Body of pancreas (tissue), 4 donors: ENCODE data around the gene NFIA. TPM values are rescaled to one million over a fixed set of nuclear protein-coding genes. Genes with fewer than 3 reads are reported as not detected.

Source experiments
- ATAC-seq: fragments of 150-250 bp; one replicate; pipeline ENCODE4 v1.9.1; 2016
- DNase-seq, 4 donors: peaks; one replicate each; pipeline ENCODE4 v3.0.0-alpha.2; 2019
- H3K27ac ChIP-seq, 4 donors: fragments of 200-600 bp; sonication (generic); 1 replicate in 3 of 4; 2 replicates in 1 of 4; pipeline versions ENCODE4 v1.5.1 to v1.6.1; 2016 to 2019; ENCODE audit warnings: mild to moderate bottlenecking in 1 of 4, mixed read lengths in 1 of 4, moderate library complexity in 1 of 4
- H3K27me3 ChIP-seq, 2 donors: fragments of 200-600 bp; sonication (generic); one replicate each; pipeline ENCODE4 v1.6.0; 2016; ENCODE audit warnings: mild to moderate bottlenecking in 1 of 2
- H3K36me3 ChIP-seq, 2 donors: fragments of 200-600 bp; sonication (generic); replicated peaks in 1 of 2; 2 replicates each; pipeline ENCODE4 v1.5.1; 2016; ENCODE audit warnings: low read depth in 2 of 2; ENCODE audit not compliant: insufficient read depth in 1 of 2
- H3K4me1 ChIP-seq: fragments of 200-600 bp; sonication (generic); one replicate; pipeline ENCODE4 v1.6.0; 2016
- H3K4me3 ChIP-seq, 2 donors: fragments of 200-600 bp; sonication (generic); 1 replicate in 1 of 2; 2 replicates in 1 of 2; pipeline ENCODE4 v1.5.1; 2016 to 2019
- H3K9me3 ChIP-seq, 3 donors: fragments of 200-600 bp; sonication (generic); 1 replicate in 2 of 3; 2 replicates in 1 of 3; pipeline ENCODE4 v1.5.1; 2016
- CTCF ChIP-seq, 7 experiments: fragments of 450-650 bp in 4 of 7; fragments of 200-600 bp in 3 of 7; sonication (generic) in 3 of 7; IDR thresholded peaks; one replicate each; pipeline ENCODE4 v1.5.1; 2016 to 2019; ENCODE audit warnings: antibody characterized with exemption in 7 of 7
- POLR2A ChIP-seq, 3 donors: fragments of 450-650 bp; IDR thresholded peaks; one replicate each; pipeline ENCODE4 v1.6.1; 2016; ENCODE audit warnings: antibody characterized with exemption in 3 of 3, mild to moderate bottlenecking in 2 of 3
- WGBS, 2 donors: methylation state at CpG; one replicate each; pipeline ENCODE4 v1.1.5; 2017; 5-methylcytosine and 5-hydroxymethylcytosine counted together
- intact Hi-C: fragments of 100-400 bp; cut with DNase I; formaldehyde crosslinking; loops from one replicate; pipeline ENCODE4 v1.15.1; 2023
- total RNA-seq, 2 donors: library from RNA; depleted of rRNA; stranded (reverse); fragments of >200 nt; gene quantifications; one replicate each; pipeline ENCODE4 v1.1.0, GENCODE V29; 2016

Gene NFIA
- total RNA-seq, 2 donors from 2014 or later, result 21.5 to 32.3 TPM

- no peak for DNase-seq
- no peaks in the 10 kb centered on the region for H3K27me3 ChIP-seq
- H3K36me3 ChIP-seq, result no peaks in the 10 kb centered on the region
- peaks cover 43% of the 10 kb centered on the region for H3K4me1 ChIP-seq
- WGBS, 2 donors, result 74 to 94% methylated on average over 6 of the region's 6 CpGs
- ATAC-seq, result no peak
- H3K4me3 ChIP-seq, result no peak overlapping the region
- H3K27ac ChIP-seq, result no peak overlapping the region
- intact Hi-C loops, result loop anchor here (5.0 kb wide), 1 partner anchor 299 kb away; no protein-coding TSS in a partner anchor
- H3K9me3 ChIP-seq, result no peaks in the 10 kb centered on the region
- TF ChIP-seq CTCF (IDR thresholded peaks at IDR 0.05), result no peak
- no peak for TF ChIP-seq POLR2A (IDR thresholded peaks at IDR 0.05)
Observed at GRCh38 chr1:61341426-61341825, 259.1 kb downstream of the NFIA start.

- H3K4me3 ChIP-seq, result no peak overlapping the region
- intact Hi-C loops, result loop anchor here (5.0 kb wide), 1 partner anchor 302 kb away; no protein-coding TSS in a partner anchor
- no peaks in the 10 kb centered on the region for H3K36me3 ChIP-seq
- H3K27ac ChIP-seq, result peak overlapping the region in 2 of 4 donors; percentile 12 to 19
- H3K4me1 ChIP-seq, result peaks cover 26% of the 10 kb centered on the region
- no peak for TF ChIP-seq CTCF (IDR thresholded peaks at IDR 0.05)
- no peak for TF ChIP-seq POLR2A (IDR thresholded peaks at IDR 0.05)
- DNase-seq (no peak), ATAC-seq (no peak)
- H3K27me3 ChIP-seq, result no peaks in the 10 kb centered on the region
- WGBS, 2 donors, result 51 to 60% methylated on average over 6 of the region's 6 CpGs
- H3K9me3 ChIP-seq, result no peaks in the 10 kb centered on the region
Observed at GRCh38 chr1:61343734-61344420, 261.5 kb downstream of the NFIA start.

- Histone ChIP-seq H3K27me3 (no peaks in the 10 kb centered on the region), H3K4me1 (peaks cover 18% of the 10 kb centered on the region), H3K4me3 (no peak overlapping the region), H3K36me3 (no peaks in the 10 kb centered on the region), H3K9me3 (no peaks in the 10 kb centered on the region), H3K27ac (peak overlapping the region in 2 of 4 donors; percentile 12 to 19)
- TF ChIP-seq POLR2A (IDR thresholded peaks at IDR 0.05) (no peak), CTCF (IDR thresholded peaks at IDR 0.05) (no peak)
- DNase-seq, result no peak
- intact Hi-C loops, result loop anchor here (5.0 kb wide), 1 partner anchor 302 kb away; no protein-coding TSS in a partner anchor
- no peak for ATAC-seq
- WGBS, 2 donors, result 36 to 44% methylated on average over 2 of the region's 2 CpGs
Observed at GRCh38 chr1:61344696-61345095, 262.3 kb downstream of the NFIA start.

- H3K9me3 ChIP-seq, result no peaks in the 10 kb centered on the region
- DNase-seq (no peak), ATAC-seq (no peak)
- H3K4me1 ChIP-seq, result peaks cover 9% of the 10 kb centered on the region
- TF ChIP-seq POLR2A (IDR thresholded peaks at IDR 0.05) (no peak), CTCF (IDR thresholded peaks at IDR 0.05) (no peak)
- 86 to 91% methylated on average over 3 of the region's 3 CpGs for WGBS, 2 donors
- H3K27ac ChIP-seq, result no peak overlapping the region
- no peak overlapping the region for H3K4me3 ChIP-seq
- H3K36me3 ChIP-seq, result no peaks in the 10 kb centered on the region
- intact Hi-C loops, result no loop called here
- no peaks in the 10 kb centered on the region for H3K27me3 ChIP-seq
Observed at GRCh38 chr1:61348025-61348665, 265.8 kb downstream of the NFIA start.
